K562 (cell line): Measurements from ENCODE around the gene MICAL2. TPM values are rescaled to one million over a fixed set of nuclear protein-coding genes. Genes with fewer than 3 reads are reported as not detected.

ENCODE experiments used
- ATAC-seq: fragments of 200-7000 bp; cut with Tn5 transposase; 3 replicates; pipeline ENCODE4 v1.9.1; 2020; ENCODE audit warnings: moderate library complexity
- BruUV-seq: library from RNA; stranded (reverse); fragments of 400-500 nt; replicated peaks from 2 replicates; lab custom pipeline; 2021; lab: Mats Ljungman, UMichigan
- CTCF ChIA-PET: fragments of 300-600 bp; formaldehyde crosslinking; extraction: SDS; loops from one replicate; lab custom pipeline; 2021; ENCODE audit warnings: low intra/inter-chr PET ratio; lab: Yijun Ruan, JAX
- POLR2A ChIA-PET: fragments of 300-600, 350-650 bp; sonication (Branson Sonifier 250); formaldehyde crosslinking; extraction: SDS; loops from one replicate; lab custom pipeline; 2021; ENCODE audit warnings: antibody characterized with exemption, inconsistent platforms; lab: Yijun Ruan, JAX
- DNase-seq, 4 experiments: peaks; one replicate each; pipeline versions ENCODE4 v3.0.0 to v3.0.0-alpha.2; 2011 to 2018; ENCODE audit warnings: low spot score in 3 of 4, mixed read lengths in 3 of 4; ENCODE audit errors: extremely low read depth in 1 of 4
- FAIRE-seq: peaks from 2 replicates; lab custom pipeline; 2011; peaks lifted over from hg19 to GRCh38; lab: Jason Lieb, UNC
- H2AFZ ChIP-seq: 2 replicates; pipeline ENCODE4 v1.6.0; 2011; ENCODE audit warnings: low read depth, low read length, control low read depth, inconsistent platforms
- H3K27ac ChIP-seq: fragments of 200-600 bp; 3 replicates; pipeline ENCODE4 v1.8.0; 2011; ENCODE audit warnings: low read depth, mild to moderate bottlenecking, control low read depth, inconsistent platforms, low read length, moderate library complexity, mixed read lengths; ENCODE audit errors: extremely low read depth
- H3K27me3 ChIP-seq, 2 experiments: fragments of 300-600 bp in 1 of 2; 2 replicates in 1 of 2; 3 replicates in 1 of 2; pipeline versions ENCODE4 v1.6.0 to v1.8.0; 2011; ENCODE audit warnings: inconsistent platforms in 2 of 2, low read length in 2 of 2, mild to moderate bottlenecking in 1 of 2, mixed read lengths in 1 of 2, moderate library complexity in 1 of 2; ENCODE audit not compliant: control insufficient read depth in 2 of 2, insufficient read depth in 2 of 2
- H3K36me3 ChIP-seq: fragments of 300-600 bp; 3 replicates; pipeline ENCODE4 v1.8.0; 2011; ENCODE audit warnings: mild to moderate bottlenecking, low read length, inconsistent platforms; ENCODE audit not compliant: control insufficient read depth, insufficient read depth
- H3K4me1 ChIP-seq, 2 experiments: fragments of 200-600 bp in 1 of 2; replicated peaks in 1 of 2; 2 replicates in 1 of 2; 3 replicates in 1 of 2; pipeline versions ENCODE4 v1.5.1 to v1.8.0; 2011; ENCODE audit warnings: inconsistent platforms in 2 of 2, low read length in 2 of 2, mild to moderate bottlenecking in 1 of 2, mixed read lengths in 1 of 2, moderate library complexity in 1 of 2; ENCODE audit not compliant: control insufficient read depth in 2 of 2, insufficient read depth in 2 of 2
- H3K4me2 ChIP-seq: 2 replicates; pipeline ENCODE4 v1.6.1; 2011; ENCODE audit warnings: low read length, control low read depth, inconsistent platforms, mixed read lengths; ENCODE audit not compliant: insufficient read depth
- H3K4me3 ChIP-seq: fragments of 200-600 bp; sonication (generic), shearing (Covaris generic); 2 replicates; pipeline ENCODE4 v1.5.1; 2016; ENCODE audit warnings: control low read depth, inconsistent platforms
- H3K79me2 ChIP-seq: fragments of 200-600 bp; 3 replicates; pipeline ENCODE4 v1.8.0; 2011; ENCODE audit warnings: low read length, inconsistent platforms; ENCODE audit not compliant: control insufficient read depth, insufficient read depth
- H3K9ac ChIP-seq, 2 experiments: 2 replicates each; pipeline versions ENCODE4 v1.6.0 to v1.6.1; 2011; ENCODE audit warnings: low read depth in 2 of 2, low read length in 2 of 2, control low read depth in 1 of 2, inconsistent platforms in 1 of 2, mild to moderate bottlenecking in 1 of 2, mixed read lengths in 1 of 2; ENCODE audit not compliant: insufficient read depth in 1 of 2
- H3K9me1 ChIP-seq: one replicate; pipeline ENCODE4 v1.6.0; 2011; ENCODE audit warnings: inconsistent platforms, mild to moderate bottlenecking, low read length, moderate library complexity; ENCODE audit not compliant: control insufficient read depth, insufficient read depth
- H3K9me3 ChIP-seq: replicated peaks from 2 replicates; pipeline ENCODE4 v1.5.1; 2011; ENCODE audit warnings: low read depth, low read length, inconsistent platforms; ENCODE audit not compliant: control insufficient read depth, insufficient read depth
- H4K20me1 ChIP-seq: replicated peaks from 2 replicates; pipeline ENCODE4 v1.6.1; 2011; ENCODE audit warnings: low read length, inconsistent platforms, mixed read lengths; ENCODE audit not compliant: control insufficient read depth, insufficient read depth
- MEF2A ChIP-seq: IDR thresholded peaks from 2 replicates; pipeline ENCODE4 v1.6.1; 2011; ENCODE audit warnings: low read depth, mild to moderate bottlenecking, low read length, moderate library complexity; ENCODE audit not compliant: control insufficient read depth
- NFIC ChIP-seq: fragments of 450-650 bp; IDR thresholded peaks from 2 replicates; pipeline ENCODE4 v1.6.1; 2017; ENCODE audit warnings: mild to moderate bottlenecking, inconsistent platforms
- TOE1 ChIP-seq, 2 experiments: fragments of 450-650 bp in 1 of 2; sonication (generic) in 1 of 2; formaldehyde crosslinking in 1 of 2; IDR thresholded peaks; 2 replicates each; pipeline versions ENCODE4 v1.7.1 to v1.8.0; 2016 to 2022; ENCODE audit warnings: borderline replicate concordance in 2 of 2, mild to moderate bottlenecking in 2 of 2, antibody characterized with exemption in 1 of 2, inconsistent platforms in 1 of 2, low read depth in 1 of 2, missing genetic modification reagents in 1 of 2, moderate library complexity in 1 of 2
- ZFPM2 ChIP-seq: fragments of 250-450 bp; sonication (Bioruptor Pico); IDR thresholded peaks from 2 replicates; pipeline ENCODE4 v1.5.1; 2022; ENCODE audit warnings: mild to moderate bottlenecking
- ZNF197 ChIP-seq: fragments of 200-800 bp; sonication (Bioruptor generic); IDR thresholded peaks from 2 replicates; pipeline ENCODE4 v1.6.1; 2016; ENCODE audit warnings: low read depth, missing genetic modification characterization, missing compliant biosample characterization
- WGBS: fragments of 100-300 bp; shearing (Covaris generic); methylation state at CpG from one replicate; pipeline ENCODE4 v1.1.6; 2016; ENCODE audit warnings: low coverage, mixed read lengths; ENCODE audit not compliant: insufficient coverage; ENCODE audit errors: missing lambda C conversion rate; 5-methylcytosine and 5-hydroxymethylcytosine counted together
- in situ Hi-C: fragments of 300-500 bp; cut with MboI; formaldehyde crosslinking; loops from 4 replicates; pipeline ENCODE4 v1.15.0; 2018; ENCODE audit warnings: inconsistent platforms, mixed read lengths
- intact Hi-C: fragments of 100-400 bp; cut with micrococcal nuclease; formaldehyde crosslinking; loops from 2 replicates; pipeline ENCODE4 v1.14.2; 2022
- polyA plus RNA-seq, 8 experiments: library from polyadenylated mRNA; depleted of rRNA in 4 of 8; stranded (reverse) in 5 of 8; unstranded in 3 of 8; fragments of >200 nt; fragmentation: Nextera tagmentation in 2 of 8; fragmentation: Illumina TruSeq in 1 of 8; extraction: Ambion mirVana in 2 of 8; extraction: Trizol in 1 of 8; gene quantifications; 2 replicates each; pipeline versions ENCODE4 v1.2.1 to v1.2.3, GENCODE V29; 2011 to 2014; ENCODE audit warnings: inconsistent platforms in 1 of 8, missing spikeins in 1 of 8
- total RNA-seq, 7 experiments: library from RNA; depleted of rRNA in 6 of 7; stranded (reverse); fragments of >200 nt in 6 of 7; fragmentation: Illumina TruSeq in 2 of 7; extraction: Trizol in 2 of 7; gene quantifications; 2 replicates each; pipeline versions ENCODE4 v1.2.1 to v1.2.3, GENCODE V29; 2011 to 2021; ENCODE audit warnings: low replicate concordance in 1 of 7
- TF ChIP-seq, protein P1 (sequence below), 2 experiments: fragments of 450-650 bp in 1 of 2; sonication (generic) in 1 of 2; formaldehyde crosslinking in 1 of 2; IDR thresholded peaks; 2 replicates each; pipeline versions ENCODE4 v1.7.1 to v1.9.0; 2016 to 2022; ENCODE audit warnings: inconsistent platforms in 1 of 2, mild to moderate bottlenecking in 1 of 2, missing genetic modification reagents in 1 of 2

MICAL2 gene
- total and polyA plus RNA-seq, 9 of the 15 experiments (the other 6 are each of a cell fraction or from before 2014, with no cell fraction given), result 4.7 to 64.2 (median 33.6) TPM

GRCh38 chr11:12239804-12240371 is 129.5 kb downstream of the MICAL2 start:
- no peak overlapping the region for H3K4me2 ChIP-seq
- H3K9me3 ChIP-seq, result no peaks in the 10 kb centered on the region
- peak; percentile 44; the same call in 1 of the 2 replicates for TF ChIP-seq NFIC
- TF ChIP-seq, protein P1, sequence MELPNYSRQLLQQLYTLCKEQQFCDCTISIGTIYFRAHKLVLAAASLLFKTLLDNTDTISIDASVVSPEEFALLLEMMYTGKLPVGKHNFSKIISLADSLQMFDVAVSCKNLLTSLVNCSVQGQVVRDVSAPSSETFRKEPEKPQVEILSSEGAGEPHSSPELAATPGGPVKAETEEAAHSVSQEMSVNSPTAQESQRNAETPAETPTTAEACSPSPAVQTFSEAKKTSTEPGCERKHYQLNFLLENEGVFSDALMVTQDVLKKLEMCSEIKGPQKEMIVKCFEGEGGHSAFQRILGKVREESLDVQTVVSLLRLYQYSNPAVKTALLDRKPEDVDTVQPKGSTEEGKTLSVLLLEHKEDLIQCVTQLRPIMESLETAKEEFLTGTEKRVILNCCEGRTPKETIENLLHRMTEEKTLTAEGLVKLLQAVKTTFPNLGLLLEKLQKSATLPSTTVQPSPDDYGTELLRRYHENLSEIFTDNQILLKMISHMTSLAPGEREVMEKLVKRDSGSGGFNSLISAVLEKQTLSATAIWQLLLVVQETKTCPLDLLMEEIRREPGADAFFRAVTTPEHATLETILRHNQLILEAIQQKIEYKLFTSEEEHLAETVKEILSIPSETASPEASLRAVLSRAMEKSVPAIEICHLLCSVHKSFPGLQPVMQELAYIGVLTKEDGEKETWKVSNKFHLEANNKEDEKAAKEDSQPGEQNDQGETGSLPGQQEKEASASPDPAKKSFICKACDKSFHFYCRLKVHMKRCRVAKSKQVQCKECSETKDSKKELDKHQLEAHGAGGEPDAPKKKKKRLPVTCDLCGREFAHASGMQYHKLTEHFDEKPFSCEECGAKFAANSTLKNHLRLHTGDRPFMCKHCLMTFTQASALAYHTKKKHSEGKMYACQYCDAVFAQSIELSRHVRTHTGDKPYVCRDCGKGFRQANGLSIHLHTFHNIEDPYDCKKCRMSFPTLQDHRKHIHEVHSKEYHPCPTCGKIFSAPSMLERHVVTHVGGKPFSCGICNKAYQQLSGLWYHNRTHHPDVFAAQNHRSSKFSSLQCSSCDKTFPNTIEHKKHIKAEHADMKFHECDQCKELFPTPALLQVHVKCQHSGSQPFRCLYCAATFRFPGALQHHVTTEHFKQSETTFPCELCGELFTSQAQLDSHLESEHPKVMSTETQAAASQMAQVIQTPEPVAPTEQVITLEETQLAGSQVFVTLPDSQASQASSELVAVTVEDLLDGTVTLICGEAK (IDR thresholded peaks at IDR 0.05), result peak; percentile 92
- TF ChIP-seq, protein P1 (CRISPR knock-in tag; IDR thresholded peaks at IDR 0.05), result peak; percentile 78
- TF ChIP-seq ZNF197 (CRISPR knock-in tag), result no peak
- no peak for TF ChIP-seq ZFPM2 (CRISPR knock-in tag)
- TF ChIP-seq TOE1 (IDR thresholded peaks at IDR 0.05; ENCODE audit: borderline replicate concordance), result no peak
- no peak for TF ChIP-seq TOE1 (CRISPR knock-in tag; IDR thresholded peaks at IDR 0.05; ENCODE audit: borderline replicate concordance, low read depth)
- TF ChIP-seq MEF2A, result no peak
- BruUV-seq, result no TSS peak
- H3K79me2 ChIP-seq, result no peaks in the 10 kb centered on the region
- peaks cover 45% of the 10 kb centered on the region for H3K36me3 ChIP-seq
- H3K4me1 ChIP-seq, result peaks cover 8 to 9% of the 10 kb centered on the region in 2 experiments; a peak in 4 of 5 replicates
- H3K9ac ChIP-seq, result no peak overlapping the region
- ChIA-PET POLR2A (interaction anchor here (1.1 kb wide), 1 partner anchor 10 kb away, joined by 3 read pairs; no protein-coding TSS in a partner anchor), CTCF (no interaction called here)
- H3K27me3 ChIP-seq, result no peaks in the 10 kb centered on the region
- DNase-seq (no peak), ATAC-seq (no peak), FAIRE-seq (no peak)
- intact Hi-C loops (loop anchor here (5.0 kb wide), 1 partner anchor 83 kb away; no protein-coding TSS in a partner anchor), in situ Hi-C loops (no loop called here)
- WGBS, result 79% methylated on average over 7 of the region's 7 CpGs
- no peak overlapping the region for H2AFZ ChIP-seq
- H3K4me3 ChIP-seq, result no peak overlapping the region
- H3K27ac ChIP-seq, result no peak overlapping the region
- no peaks in the 10 kb centered on the region for H4K20me1 ChIP-seq
- no peaks in the 10 kb centered on the region for H3K9me1 ChIP-seq
